ENCODE measurements around the gene ATXN1.
"Not testable (repeated sequence)": the region's sequence is repeated elsewhere in the genome, so short reads cannot be mapped to it uniquely, and the experiment has no call there.

ATXN1 gene

DNA sequence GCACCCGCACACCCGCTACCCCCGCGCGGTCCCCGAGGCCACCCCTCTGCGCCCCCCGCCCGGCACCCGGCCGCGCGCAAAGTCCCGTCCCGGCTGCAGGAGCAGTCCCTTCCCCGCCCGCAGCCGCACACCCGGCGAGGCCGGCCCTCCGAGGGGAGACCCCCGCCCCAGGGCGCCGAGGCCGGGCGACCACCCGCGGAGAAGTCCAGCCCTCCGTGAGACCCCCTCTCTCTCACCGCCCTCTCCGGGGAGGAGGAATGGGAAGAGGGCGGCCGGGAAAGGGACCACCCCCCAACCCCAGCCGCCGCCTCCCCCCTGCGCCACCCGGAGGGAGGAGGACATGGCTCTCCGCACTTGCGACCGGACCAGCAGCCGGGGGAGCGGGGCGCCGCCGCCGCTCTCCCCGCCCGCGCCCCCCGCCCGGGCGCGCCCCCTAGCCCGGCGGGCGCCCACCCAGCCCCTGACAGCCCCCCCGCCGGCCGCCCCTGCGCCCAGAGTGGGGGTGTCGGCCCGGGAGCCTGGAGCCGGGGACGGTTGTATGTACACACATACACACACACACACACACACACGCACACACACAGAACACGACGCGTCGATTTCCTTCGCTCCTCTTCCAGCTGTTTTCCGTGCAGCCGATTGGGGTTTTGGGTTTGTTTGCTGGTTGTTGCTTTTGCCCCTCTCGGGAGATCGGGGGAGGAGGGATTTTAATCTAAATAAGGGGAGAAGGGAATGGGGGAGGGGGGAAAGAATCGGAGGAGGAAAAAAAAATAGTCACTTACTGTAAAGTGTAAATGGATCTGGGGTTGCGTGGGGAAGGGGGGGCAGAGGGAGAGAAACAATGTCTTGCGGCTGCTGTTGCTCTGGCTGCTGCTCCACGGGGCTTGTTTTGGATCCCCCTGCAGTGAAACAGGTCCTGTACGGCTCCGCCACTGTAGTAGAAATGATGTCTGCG, at the start of gene ATXN1:
TSS of gene ATXN1 (minus strand) at position 945 of the 955 bp plus-strand sequence.
- DNase-seq (ENCODE audit: low read depth): no peak

DNA sequence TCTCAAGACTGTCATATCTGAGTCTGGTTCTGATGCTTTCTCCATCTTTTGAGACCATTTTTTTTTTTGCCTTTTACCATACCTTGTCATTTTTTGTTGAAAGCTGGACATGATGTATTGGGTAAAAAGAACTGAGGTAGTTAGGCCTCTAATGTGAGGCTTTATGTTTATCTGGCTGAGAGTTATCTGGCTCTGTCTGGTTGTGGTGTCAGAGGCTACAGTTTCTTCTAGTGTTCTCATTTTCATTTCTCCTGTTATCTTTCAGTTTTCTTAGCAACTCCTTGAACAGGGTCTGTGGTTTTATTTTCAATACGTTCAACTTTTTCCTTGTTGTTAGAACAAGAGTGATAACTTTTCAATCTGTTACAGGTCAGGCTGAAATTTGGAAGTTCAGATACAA, 49.2 kb upstream of the ATXN1 start:
- DNase-seq (ENCODE audit: low read depth): no peak

DNA sequence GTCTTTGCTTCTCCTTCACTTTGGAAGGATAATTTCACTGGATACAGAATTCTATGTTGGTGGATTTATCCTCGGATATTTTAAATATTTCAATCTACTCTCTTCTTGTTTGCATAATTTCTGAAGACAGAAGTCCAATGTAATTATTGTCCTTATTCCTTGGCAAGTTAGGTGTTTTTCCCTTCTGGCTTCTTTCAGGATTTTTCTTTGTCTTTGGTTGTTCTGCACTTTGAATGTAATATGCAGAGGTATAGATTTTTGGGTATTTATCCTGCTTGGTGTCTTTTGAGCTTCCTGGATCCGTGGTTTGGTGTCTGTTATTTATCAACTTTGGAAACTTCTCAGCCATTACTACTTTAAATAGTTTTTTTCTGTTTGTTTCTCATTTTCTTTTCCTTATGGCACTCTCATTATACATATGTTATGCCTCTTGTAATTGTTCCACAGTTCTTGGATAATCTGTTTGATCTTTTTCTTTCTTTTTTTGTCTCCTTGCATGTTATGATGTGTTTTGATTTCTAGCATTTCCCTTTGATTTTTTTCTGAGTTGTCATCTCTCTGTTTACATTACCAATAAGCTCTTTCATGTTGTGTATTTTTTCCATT, 48.6 kb upstream of the ATXN1 start:
- DNase-seq (ENCODE audit: low read depth): no peak

DNA sequence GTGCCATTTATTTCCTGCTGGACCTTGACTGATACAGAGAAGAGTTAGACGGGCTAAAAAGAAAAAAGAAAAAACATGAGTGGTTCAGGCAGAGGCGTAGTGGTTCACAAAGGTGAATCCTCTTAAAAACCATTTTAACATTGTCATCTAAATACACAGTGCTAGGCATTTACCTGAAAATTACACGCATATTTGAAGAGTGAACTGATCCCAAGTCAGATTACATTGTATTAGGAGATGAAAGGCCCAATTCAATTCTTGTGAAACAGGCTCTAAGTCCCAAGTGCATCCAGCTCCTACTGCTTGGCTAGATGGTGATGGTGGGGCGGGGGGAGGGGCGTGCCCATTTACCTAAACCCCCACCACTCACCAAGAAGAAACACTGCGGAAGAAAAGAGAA, 46.7 kb upstream of the ATXN1 start:
- no peak for DNase-seq (ENCODE audit: low read depth)

DNA sequence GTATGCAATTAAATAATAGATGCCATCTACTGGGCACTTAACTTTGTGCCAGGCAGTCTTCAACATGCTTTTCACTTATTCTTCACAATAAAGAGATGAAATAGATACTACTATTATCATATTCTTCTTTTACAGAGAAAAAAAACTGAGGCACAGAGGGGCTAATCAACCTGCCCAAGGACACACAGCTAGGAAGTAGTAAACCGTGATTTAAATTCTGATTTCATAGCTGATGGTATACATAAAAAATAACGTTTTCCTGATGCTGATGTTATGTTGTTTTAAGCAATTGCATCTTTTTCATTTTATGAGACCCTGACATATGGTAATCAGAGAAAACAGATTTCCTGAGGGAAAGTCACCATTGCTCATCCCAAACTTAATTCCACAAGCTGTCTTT, 45.1 kb upstream of the ATXN1 start:
- DNase-seq (ENCODE audit: low read depth): no peak

DNA sequence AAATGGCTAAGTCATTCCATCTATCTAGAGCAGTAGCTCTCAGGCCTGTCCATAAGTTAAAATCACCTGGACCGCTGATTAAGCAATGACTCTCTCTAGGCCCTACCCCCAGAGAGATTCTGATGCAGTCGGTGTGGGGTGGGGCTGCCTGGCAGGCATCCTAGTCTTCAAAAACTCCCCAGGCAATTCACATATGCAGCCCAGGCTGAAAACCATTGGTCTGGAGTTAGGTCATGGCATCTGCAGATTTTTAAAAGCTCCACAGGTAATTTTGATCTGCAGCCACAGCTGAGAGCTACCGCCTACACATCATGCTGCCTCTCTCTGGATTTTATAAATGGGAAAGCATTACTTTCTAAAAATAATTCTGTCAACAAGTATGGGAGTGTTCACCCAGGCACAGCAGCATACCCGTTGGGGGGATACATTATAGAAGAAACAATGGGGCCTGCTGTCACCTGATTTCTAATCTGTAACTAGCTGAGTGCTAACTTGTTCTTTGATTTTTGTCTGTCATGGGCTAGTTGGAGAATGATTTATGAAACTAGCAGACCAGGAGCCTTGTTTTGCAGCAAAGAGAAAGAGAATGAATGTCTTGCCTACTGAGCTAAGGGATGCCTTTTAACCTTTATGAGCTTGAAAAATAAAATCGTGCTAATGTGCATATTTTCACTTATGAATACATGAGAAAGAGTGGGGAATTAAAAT, 44.1 kb upstream of the ATXN1 start:
- peak; percentile 27 for DNase-seq (ENCODE audit: low read depth)

DNA sequence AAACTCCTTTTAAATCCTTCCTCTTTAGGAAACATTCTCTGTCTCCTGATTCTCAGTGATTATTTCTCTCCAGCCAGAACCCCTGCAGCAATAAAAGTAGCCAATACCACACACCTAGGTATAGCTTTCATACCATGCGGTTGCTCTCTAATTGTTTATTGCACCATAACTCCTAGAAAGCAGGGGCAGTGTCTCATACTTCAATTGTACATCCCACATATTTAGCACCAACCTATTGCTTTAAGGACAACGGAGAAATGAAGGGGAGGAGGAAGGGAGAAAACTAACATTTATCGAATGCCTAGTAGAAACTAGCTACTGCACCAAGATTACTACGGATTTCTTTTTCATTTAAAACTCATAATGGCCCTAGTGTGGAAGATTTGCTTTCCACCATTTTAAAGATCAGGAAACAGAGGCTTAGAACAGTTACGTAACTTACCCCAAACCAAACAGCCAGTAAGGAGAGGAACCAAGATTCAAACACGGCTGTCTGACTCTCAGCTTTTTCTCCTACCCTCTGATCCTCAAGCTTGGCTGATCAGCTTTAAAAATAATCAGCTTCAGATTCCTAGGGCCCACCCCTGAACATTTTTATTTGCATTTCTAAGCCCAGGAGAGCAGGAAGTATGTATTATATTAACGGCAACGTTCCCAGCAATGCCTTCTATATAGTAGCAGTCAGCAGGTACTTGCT, 43.4 kb upstream of the ATXN1 start:
- DNase-seq (ENCODE audit: low read depth): no peak

DNA sequence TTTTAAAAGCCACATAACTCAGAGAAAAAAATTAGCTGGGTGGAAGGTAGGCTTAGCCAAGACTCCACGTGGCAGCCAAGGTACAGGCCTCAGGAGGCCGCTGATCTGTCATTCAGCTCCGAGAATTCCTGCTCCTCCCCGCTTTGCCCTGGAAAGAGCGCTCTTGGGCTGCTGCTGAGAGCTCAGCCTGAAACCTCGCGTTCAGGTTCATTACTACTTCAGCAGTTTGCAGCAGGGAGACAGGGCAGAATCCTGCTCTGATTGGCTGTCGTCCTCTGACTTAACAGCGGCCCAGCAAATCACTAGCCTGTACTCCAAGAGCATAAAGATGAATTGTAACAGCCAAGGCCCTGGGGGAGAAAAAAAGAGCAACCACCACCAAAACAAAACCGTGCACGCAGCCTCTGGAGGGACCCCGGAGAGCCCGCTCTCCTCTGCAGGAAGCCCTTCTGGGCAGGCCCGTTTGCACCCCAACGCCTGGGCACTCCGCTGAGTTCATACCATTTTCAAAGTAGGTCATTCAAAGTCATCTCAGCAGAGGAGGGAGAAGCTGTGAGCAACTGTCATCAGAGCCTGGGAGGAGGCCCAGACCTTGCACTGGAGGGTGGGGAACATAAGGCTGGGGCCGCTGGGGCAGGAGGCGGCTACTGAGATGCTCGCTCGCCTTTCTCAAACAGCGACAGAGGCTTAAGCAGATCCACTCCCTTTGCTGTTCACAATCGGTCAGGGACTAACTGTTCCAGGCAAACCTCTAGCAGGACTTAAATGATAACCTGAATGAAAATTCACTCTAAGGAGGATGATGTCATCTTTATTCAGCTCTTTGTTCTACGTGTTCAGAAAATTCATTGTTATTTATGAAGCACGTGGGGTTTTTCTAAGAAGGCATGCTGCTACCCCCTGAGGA, 42.3 kb upstream of the ATXN1 start:
- peak; percentile 71 for DNase-seq (ENCODE audit: low read depth)

DNA sequence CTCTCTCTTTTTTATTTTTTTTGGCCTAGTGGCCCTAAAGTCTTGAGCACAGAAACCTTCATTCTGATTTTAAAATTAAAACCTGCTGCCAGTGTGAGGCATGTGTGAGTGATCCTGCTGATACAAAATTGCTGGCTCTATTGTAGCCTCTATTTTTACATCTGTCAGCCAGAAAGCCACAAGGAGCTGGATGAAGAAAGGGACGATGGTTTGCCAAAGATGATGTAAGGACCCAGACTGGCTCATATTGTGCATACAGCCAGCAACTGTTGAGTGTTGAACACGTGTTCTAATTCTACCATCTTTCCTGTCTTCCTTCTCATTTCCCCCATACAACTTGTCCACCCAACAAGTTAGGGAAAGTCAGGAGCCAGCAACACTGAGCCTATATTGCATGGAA, 40.8 kb upstream of the ATXN1 start:
- no peak for DNase-seq (ENCODE audit: low read depth)

DNA sequence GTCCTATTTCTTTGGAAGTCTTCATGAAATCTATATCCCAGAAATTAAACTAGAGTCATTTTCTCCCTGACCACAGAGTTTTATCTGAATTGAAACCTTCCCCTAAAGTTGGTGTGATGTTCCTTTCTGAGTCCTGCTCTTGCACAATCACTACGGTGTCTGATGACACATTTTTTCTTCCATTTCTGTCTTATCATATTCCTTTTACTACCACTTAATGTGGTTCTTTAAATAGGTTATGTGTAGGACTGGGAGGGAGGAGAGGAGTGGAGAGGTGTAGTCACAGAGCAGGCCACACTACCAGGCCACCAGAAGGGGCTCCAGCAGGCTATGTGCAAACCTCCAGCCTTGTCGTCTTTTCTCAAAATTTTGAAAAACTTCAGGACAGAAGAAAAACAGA, 39.7 kb upstream of the ATXN1 start:
- DNase-seq (ENCODE audit: low read depth): peak; percentile 60

DNA sequence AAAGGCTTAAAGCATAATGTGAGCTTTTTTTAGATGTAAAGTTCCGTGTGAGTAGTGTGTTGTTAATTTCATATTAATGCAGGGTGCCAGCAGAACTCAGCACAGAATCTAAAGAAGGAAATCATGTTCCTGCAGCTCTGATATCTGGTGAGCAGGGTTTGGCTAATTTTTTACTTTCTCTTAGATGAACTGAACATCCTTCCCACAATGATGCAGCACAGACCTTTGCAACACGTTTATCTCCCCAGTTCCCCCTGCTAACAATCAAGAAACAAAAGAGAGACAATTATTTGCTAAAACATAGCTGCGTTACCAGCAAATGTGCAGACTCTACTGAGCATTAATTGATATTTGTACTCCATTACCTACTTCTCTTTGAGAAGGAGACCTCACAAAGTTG, 39.1 kb upstream of the ATXN1 start:
- DNase-seq (ENCODE audit: low read depth): no peak

DNA sequence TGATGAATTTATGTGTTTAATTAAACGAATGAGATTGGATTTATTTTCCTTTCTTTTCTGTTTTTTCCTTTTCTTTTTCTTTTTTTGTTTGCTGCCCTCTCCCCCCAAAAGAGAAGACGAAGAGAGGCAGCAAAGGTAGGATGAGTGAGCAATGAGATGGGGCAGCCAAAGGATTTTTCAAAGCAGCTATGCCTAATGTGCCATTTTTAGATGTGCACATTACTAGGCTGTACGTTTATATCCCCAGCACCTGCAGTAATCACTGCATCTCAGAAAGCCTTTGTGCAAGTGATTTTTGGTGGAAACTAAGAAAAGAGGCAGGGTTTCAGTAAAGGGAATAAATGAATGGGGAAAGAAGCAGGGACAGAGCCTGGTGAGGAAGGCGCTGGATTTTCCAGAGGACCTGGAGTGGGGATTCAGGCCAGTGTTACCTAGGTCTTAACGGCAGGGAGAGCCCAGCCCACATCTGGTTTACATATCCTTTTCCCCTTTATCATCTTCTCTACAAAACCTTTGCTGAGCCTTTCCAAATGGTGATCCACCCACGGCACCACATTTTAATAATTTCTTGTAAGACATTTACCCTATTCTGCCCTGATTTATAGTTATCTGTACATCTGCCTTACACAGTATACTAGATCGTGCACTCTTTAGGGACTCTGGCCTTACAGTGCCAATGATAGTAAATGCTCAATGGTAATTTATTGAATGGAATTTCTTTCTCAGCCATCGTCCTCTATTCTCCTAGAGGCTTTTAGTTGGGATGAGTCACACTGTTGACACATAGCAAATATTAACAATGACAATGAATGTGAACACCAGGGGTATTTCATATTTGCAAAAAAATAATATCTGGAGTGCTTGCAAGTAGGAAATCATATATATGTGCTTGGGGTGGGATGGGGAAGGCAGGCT, 38.3 kb upstream of the ATXN1 start:
- peak; percentile 43 for DNase-seq (ENCODE audit: low read depth)

DNA sequence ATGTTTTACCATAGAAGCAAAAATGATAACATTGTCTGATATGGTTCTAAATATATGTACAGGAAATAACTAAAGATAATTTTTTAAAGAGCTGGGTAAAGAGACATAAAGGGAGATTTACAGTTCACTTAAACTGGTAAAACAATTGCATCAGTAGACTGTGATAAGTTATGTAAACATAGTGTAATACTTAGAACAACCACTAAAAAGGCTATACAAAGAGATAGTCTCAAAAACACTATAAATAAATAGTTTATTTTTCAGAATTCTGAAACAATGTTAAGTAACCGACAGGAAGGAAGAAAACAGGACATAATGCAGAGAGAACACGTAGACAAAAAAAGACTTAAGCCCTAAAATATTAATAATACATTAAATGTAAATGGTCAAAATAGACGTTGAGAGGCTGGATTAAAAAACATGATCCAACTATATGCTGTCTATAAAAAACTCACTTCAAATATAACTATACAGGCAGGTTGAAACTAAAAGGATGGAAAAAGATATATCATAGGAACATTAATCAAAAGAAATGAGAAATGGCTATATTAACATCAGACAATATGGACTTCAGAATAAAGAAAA, 32.7 kb upstream of the ATXN1 start:
- no peak for DNase-seq (ENCODE audit: low read depth)

DNA sequence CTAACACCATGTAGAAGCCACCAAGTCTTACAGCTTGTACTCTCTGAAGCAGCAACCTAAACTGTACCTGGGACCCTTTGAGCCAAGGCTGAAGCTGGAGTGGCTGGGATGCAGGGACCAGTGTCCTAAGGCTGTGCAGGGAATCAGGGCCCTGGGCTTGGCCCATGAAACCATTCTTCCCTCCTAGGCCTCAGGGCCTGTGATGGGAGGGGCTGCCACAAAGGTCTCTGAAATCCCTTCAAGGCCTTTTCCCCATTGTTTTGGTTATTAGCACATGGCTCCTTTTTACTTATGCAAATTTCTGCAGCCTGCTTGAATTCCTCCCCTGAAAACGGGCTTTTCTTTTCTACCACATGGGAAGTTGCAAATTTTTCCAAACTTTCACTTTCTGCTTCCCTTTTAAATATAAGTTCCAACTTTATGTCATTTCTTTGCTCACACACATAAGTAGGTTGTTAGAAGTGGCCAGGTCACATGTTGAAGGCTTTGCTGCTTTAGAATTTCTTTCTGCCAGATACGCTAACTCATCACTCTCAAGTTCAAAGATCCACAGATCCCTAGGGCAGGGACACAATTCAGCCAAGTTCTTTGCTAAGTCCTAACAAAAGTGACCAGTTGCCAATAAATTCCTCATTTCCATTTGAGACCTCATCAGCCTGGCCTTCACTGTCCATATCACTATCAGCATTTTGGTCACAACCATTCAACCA, 28.2 kb upstream of the ATXN1 start:
- DNase-seq (ENCODE audit: low read depth): no peak

DNA sequence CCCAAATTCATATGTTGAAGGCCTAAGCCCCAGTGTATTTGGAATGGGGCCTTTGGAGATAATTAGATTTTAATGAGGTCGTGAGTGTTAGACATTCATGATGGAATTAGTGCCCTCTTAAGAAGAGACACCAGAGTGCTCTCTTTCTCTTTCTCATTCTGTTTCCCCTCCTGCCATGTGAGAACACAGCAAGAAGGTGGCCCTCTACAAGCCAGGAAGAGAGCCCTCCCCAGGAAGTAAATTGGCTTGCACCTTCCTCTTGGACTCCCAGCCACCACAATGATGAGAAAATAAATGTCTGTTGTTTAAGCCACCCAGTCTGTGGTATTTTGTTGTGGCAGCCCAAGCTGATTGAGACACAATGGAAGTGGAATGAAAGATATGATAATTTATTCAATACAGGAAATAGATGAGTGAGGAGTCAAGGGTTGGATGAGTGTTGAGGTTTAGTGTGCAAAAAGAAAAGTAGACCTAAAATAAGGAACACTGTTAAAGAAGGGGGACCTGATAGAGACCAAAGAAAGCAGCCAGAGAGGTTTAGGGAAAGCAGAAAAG, 25.9 kb upstream of the ATXN1 start:
- no peak for DNase-seq (ENCODE audit: low read depth)

DNA sequence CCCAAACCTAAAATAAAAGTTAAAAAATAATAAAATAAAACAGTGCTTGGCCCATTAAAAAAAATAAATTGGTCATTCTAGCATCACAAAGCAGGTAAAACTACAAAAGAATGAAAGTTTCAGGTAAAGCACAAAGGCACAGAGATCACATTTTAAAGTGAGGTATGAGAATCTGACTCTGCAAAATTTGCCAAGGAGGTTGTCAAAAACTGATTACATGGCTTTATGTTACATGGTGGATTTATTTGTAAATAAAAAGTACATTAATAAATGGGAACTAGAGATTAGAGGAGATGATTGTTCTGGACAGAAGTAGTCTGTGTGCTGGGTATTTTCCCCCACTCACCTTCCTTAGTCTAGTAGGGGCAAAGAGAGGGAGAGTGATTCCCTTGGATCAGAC, 24.2 kb upstream of the ATXN1 start:
- DNase-seq (ENCODE audit: low read depth): no peak

DNA sequence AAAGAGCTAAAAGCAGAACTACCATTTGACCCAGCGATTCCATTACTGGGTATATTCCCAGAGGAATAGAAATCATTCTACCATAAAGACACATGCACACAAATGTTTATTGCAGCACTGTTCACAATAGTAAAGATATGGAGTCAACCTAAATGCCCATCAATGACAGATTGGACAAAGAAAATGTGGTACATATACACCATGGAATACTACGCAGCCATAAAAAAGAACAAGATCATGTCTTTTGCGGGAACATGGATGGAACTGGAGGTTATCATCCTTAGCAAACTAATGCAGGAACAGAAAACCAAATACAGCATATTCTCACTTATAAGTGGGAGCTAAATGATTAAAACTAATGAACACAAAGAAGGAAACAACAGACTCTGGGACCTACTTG, 23.7 kb upstream of the ATXN1 start:
- DNase-seq (ENCODE audit: low read depth): not testable (repeated sequence)

DNA sequence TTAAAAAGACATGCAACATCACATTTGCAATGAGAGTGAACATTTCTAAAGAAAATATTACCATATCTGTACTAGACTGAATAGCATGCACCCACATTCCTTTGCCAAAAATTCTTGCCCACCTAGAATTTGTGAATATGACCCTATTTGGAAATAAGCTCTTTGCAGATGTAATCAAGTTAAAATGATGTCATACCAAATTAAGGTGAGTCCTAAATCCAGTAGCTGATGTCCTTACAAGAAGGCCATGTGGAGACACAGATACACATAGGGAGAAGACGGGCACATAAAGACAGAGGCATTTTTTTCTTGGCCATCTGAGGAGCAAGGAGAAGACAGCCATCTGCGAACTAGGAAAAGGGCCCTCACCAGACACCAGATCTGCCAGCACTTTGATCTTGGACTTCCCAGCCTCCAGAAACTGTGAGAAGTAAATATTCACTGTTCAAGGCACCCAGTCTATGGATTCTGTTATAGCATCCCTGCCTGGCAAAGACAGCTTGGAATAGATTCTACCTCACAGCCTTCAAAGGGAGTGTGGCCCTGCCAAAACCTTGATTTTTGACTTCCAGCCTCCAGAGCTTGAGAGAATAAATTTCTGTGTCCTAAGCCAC, 22.8 kb upstream of the ATXN1 start:
- no peak for DNase-seq (ENCODE audit: low read depth)

All from iris pigment epithelial cell (primary cell).